Activated naive CD8-positive, alpha-beta T cell treated with anti-CD3 and anti-CD28 coated beads, Interleukin-2, amount 10 ng/mL, durations not matched to agents 7 days and 5 days (primary cell): ENCODE data around the gene GNB1. TPM values are rescaled to one million over a fixed set of nuclear protein-coding genes. Genes with fewer than 3 reads are reported as not detected.

ENCODE experiments used
- ATAC-seq: fragments of 150-1000 bp; cut with Tn5 transposase; one replicate; pipeline ENCODE4 v1.10.0; 2021; ENCODE audit warnings: low read depth, moderate library complexity
- POLR2A ChIA-PET: fragments of 350-600 bp; sonication (Branson Sonifier 250); formaldehyde crosslinking; loops from one replicate; lab custom pipeline; 2021; ENCODE audit warnings: antibody characterized with exemption; lab: Charles Lee
- DNase-seq: peaks from one replicate; pipeline ENCODE4 v3.0.0; 2021
- H3K27ac Mint-ChIP-seq: one replicate; pipeline ENCODE4 v1.8.0; 2022; ENCODE audit warnings: mild to moderate bottlenecking, mixed read lengths
- H3K27me3 Mint-ChIP-seq: one replicate; pipeline ENCODE4 v1.8.0; 2022; ENCODE audit warnings: mild to moderate bottlenecking, moderate library complexity, mixed read lengths
- H3K36me3 Mint-ChIP-seq: one replicate; pipeline ENCODE4 v1.8.0; 2021; ENCODE audit warnings: mild to moderate bottlenecking, mixed read lengths
- H3K4me1 Mint-ChIP-seq: one replicate; pipeline ENCODE4 v1.8.0; 2021; ENCODE audit warnings: mixed read lengths
- H3K4me3 Mint-ChIP-seq: one replicate; pipeline ENCODE4 v1.8.0; 2022; ENCODE audit warnings: mild to moderate bottlenecking, moderate library complexity, mixed read lengths
- H3K9me3 Mint-ChIP-seq: one replicate; pipeline ENCODE4 v1.8.0; 2021; ENCODE audit warnings: mixed read lengths
- total RNA-seq, 2 experiments: library from RNA; stranded (reverse); gene quantifications; one replicate each; pipeline ENCODE4 v1.2.3, GENCODE V29; 2021

GNB1 gene
- total RNA-seq, 2 experiments from 2014 or later = 353 to 372 TPM

DNA sequence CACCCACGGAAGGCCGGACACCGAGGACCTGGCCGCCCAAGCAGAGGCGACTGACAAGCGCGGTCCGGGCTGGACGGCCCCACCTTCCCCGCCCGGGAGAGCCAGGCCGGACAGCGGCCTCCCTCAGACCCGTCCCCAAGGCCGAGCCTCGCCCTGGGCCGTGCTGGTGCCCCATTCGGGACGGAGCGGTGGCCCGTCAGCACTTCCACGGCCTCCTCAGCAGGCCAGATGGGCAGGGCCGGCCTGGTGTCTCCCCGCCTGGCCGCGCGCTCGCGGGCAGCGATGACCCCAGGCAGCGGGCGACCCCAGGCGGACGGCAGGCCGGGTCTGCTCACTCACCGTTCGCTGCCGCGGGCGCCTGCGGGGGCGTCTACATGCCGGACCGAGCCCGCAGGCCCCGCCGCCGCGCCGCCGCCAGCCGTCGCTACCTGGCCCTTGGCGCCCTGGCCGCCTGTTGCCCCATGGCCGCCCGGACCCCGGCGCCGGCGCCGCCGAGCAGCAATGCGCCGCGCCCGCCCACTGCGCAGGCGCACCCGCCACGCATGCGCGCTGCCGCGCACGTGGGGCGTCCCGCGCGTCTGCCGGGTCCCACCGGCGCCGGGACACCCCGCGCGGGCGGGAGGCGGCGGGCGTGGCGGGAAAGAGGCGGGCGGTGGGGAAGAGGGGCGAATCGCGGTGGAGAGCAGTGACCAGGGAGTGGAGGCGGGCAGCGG, 112.8 kb downstream of the GNB1 start, which contains the start of gene NADK:
Gene NADK, minus strand, starts transcription at position 521 of the 713 bp plus-strand sequence. CDS start 13,064 bp downstream, outside the sequence.
- POLR2A ChIA-PET = interaction anchor here (1.5 to 4.0 kb wide), 5 partner anchors 9 to 129 kb away, joined by 4 to 38 read pairs (median 5); partner anchors contain the start of gene CDK11A
- no peaks in the 10 kb centered on the region for H3K27me3 Mint-ChIP-seq
- no peaks in the 10 kb centered on the region for H3K9me3 Mint-ChIP-seq
- ATAC-seq = peak; percentile 53
- H3K4me1 Mint-ChIP-seq = peaks cover 52% of the 10 kb centered on the region
- peaks cover 6% of the 10 kb centered on the region for H3K36me3 Mint-ChIP-seq
- peak within 1 kb of the TSS; percentile 96 for H3K27ac Mint-ChIP-seq
- peak within 1 kb of the TSS; percentile 87 for H3K4me3 Mint-ChIP-seq
- peak; percentile 95 for DNase-seq

DNA sequence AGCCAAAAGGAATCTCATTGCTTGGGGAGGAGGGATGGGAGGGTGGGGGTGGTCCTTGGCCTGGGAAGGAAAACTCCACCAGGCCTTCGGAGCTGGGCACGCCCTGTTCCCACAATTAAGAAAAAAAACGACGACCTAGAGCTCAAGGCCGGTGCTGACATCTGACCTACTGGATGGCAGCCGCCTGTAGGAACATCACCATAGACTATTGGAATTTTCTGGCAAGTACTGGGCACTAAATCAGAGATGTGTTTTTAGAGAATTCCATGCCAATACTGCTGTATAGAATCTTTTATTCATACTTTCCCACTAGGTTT, 113.3 kb downstream of the GNB1 start:
- POLR2A ChIA-PET = interaction anchor here (0.5 to 4.0 kb wide), 8 partner anchors 22 to 417 kb away, joined by 3 to 38 read pairs (median 4); partner anchors contain the start of gene CDK11A

DNA sequence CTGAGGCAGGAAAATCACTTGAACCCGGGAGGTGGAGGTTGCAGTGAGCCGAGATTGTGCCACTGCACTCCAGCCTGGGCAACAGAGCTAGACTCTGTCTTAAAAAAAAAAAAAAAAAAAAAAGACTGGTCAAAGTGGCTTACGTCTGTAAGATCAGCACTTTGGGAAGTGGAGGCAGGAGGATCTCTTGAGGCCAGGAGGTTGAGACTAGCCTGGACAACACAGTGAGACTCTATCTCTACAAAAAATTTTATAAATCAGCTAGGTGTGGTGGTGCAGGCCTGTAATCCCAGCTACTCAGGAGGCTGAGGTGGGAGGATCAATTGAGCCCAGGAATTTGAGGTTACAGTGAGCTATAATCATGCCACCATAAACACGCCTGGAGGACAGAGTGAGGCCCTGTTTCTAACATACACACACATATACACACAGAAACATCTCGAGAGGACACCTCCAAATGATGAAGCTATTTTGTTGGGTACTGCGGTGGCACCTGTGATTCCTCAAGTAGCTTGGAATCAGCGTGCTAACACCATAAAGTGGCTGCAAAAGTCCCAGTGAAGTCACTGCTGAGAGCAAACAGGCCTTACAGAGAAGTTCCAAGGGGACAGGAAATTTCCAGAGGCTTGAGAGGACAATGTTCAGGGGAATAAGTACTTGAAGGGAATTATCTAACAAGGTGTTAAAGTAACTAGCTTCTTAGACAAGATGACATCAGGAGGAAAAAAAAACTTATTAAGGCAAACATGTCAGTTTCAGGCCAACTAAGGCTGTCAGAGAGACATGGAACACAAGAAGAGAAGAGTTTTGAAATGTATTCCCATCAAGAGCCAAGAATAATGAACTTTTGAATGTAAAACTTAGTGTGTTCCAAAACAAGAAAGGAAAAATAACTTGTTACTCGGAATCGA, 114.0 kb downstream of the GNB1 start:
- ATAC-seq (no peak), DNase-seq (no peak)
- Mint-ChIP-seq H3K9me3 (no peaks in the 10 kb centered on the region), H3K36me3 (peaks cover 14% of the 10 kb centered on the region), H3K27me3 (no peaks in the 10 kb centered on the region), H3K4me3 (peak overlapping the region; percentile 82), H3K4me1 (peaks cover 48% of the 10 kb centered on the region), H3K27ac (peak overlapping the region; percentile 71)
- POLR2A ChIA-PET = interaction anchor here (0.5 to 4.0 kb wide), 10 partner anchors 11 to 417 kb away, joined by 3 to 38 read pairs (median 4); no protein-coding TSS in a partner anchor

More for the DNA sequence above, 113.3 kb downstream of the GNB1 start:
- peak overlapping the region; percentile 75 for H3K27ac Mint-ChIP-seq
- H3K4me3 Mint-ChIP-seq = peak overlapping the region; percentile 82
- no peaks in the 10 kb centered on the region for H3K9me3 Mint-ChIP-seq
- no peak for DNase-seq
- ATAC-seq = no peak
- peaks cover 8% of the 10 kb centered on the region for H3K36me3 Mint-ChIP-seq
- H3K4me1 Mint-ChIP-seq = peaks cover 48% of the 10 kb centered on the region
- no peaks in the 10 kb centered on the region for H3K27me3 Mint-ChIP-seq

DNA sequence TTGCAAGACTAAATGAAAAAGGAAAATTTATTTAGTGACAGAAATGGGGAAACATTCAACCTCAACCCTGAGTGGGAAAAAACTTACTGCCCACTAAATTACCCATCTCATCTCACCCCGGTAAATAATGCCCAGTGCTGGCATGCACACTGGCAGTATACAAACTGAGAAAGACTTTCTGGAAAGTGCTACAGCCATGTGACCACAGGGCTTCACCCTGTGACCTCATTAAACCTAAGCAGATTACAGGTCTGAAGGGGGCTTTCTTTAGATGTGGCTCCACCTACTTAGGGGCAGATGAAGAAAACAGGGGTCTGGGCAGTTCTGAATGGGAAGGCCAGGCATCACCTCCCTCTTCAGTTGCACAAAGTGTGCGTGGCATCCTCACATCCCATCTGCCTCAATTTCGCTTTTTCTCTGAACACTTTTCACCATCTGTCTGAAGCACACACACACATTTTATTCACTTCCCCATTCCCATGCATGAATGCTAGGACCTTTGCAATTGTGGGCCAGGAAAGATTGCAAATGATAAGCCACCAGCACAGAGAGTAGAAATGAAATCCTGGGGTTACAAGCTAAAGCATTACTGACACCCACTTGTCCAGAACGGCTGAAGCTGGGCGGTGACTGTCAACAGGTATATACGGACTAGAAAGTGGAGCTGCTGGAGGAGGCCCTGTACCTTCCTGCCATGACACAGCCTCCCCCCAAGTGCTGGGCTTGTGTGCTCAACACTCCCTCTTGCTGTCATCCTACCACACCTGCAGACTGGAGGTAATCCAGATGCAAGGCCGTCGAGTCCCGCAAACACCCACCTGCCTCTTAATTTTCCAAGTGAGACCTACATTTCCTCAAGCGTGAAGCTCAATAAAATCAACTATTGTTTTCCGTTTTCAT, 115.3 kb downstream of the GNB1 start:
- peaks cover 4% of the 10 kb centered on the region for H3K9me3 Mint-ChIP-seq
- H3K27me3 Mint-ChIP-seq = no peaks in the 10 kb centered on the region
- H3K4me3 Mint-ChIP-seq = peak overlapping the region; percentile 53
- H3K27ac Mint-ChIP-seq = peak overlapping the region; percentile 76
- H3K36me3 Mint-ChIP-seq = peaks cover 24% of the 10 kb centered on the region
- ATAC-seq = no peak
- DNase-seq = no peak
- H3K4me1 Mint-ChIP-seq = peaks cover 36% of the 10 kb centered on the region
- POLR2A ChIA-PET = interaction anchor here (0.5 to 0.7 kb wide), 2 partner anchors 10 to 129 kb away, joined by 3 read pairs; no protein-coding TSS in a partner anchor

DNA sequence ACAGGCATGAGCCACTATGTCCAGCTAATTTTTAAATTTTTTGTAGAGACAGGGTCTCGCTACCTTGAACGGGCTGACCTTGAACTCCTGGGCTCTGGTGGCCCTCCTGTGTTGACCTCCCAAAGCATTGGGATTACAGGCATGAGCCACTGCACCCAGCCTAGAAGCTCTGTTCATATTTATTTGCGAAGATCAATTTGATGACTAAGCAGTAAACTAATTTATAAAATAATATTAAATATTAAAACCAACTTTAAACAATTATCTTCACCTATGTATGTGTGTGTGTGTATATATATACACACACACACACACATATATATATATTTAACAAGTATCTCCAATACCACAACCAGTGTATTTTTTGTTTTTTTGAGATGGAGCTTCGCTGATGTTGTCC, 117.0 kb downstream of the GNB1 start:
- no peak for DNase-seq
- POLR2A ChIA-PET = interaction anchor here (1.1 kb wide), 1 partner anchor 135 kb away, joined by 4 read pairs; no protein-coding TSS in a partner anchor
- ATAC-seq = no peak
- no peak overlapping the region for H3K4me3 Mint-ChIP-seq
- H3K4me1 Mint-ChIP-seq = peaks cover 23% of the 10 kb centered on the region
- peaks cover 6% of the 10 kb centered on the region for H3K9me3 Mint-ChIP-seq
- H3K27me3 Mint-ChIP-seq = no peaks in the 10 kb centered on the region
- H3K27ac Mint-ChIP-seq = no peak overlapping the region
- H3K36me3 Mint-ChIP-seq = peaks cover 37% of the 10 kb centered on the region

DNA sequence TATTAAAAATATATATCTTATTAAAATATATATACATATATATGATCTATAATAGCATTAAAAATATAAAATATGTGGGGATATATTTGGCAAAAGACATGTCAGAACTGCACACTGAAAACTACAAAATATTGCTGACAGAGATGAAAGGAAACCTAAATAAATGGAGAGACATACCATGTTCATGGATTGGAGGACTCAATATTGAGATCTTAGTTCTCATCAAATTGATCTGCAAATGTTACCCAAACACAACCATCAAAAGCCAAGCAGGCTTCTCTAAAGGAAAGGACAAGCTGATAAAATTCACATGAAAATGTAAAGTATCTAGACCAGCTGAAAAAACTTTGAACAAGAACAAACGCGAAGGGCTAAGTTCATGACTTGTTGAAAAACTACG, 119.8 kb downstream of the GNB1 start:
- H3K4me3 Mint-ChIP-seq = no peak overlapping the region
- no peaks in the 10 kb centered on the region for H3K27me3 Mint-ChIP-seq
- DNase-seq (no peak), ATAC-seq (no peak)
- no peak overlapping the region for H3K27ac Mint-ChIP-seq
- H3K4me1 Mint-ChIP-seq = peaks cover 18% of the 10 kb centered on the region
- H3K9me3 Mint-ChIP-seq = peaks cover 11% of the 10 kb centered on the region
- POLR2A ChIA-PET = no interaction called here
- H3K36me3 Mint-ChIP-seq = peaks cover 52% of the 10 kb centered on the region

DNA sequence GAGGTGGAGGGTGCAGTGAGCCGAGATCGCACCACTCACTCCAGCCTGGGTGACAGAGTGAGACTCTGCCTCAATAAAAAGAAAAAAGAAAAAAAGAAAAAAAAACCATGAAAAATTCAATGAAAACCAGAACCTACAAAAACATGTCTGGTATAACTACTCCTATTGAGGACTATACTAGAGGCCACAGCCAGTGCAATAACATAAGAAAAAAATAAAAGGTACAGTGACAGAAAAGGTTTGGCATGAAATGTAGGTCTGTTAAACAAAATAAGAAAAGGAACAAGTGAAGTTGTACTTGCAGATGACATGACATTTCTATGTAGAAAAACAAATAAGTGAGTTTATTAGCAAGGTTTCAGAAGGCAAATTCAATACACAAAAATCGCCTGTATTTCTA, 120.8 kb downstream of the GNB1 start:
- Mint-ChIP-seq H3K27me3 (no peaks in the 10 kb centered on the region), H3K4me3 (no peak overlapping the region), H3K9me3 (peaks cover 11% of the 10 kb centered on the region), H3K27ac (no peak overlapping the region), H3K4me1 (peaks cover 8% of the 10 kb centered on the region), H3K36me3 (peaks cover 49% of the 10 kb centered on the region)
- DNase-seq (no peak), ATAC-seq (no peak)
- POLR2A ChIA-PET = no interaction called here

DNA sequence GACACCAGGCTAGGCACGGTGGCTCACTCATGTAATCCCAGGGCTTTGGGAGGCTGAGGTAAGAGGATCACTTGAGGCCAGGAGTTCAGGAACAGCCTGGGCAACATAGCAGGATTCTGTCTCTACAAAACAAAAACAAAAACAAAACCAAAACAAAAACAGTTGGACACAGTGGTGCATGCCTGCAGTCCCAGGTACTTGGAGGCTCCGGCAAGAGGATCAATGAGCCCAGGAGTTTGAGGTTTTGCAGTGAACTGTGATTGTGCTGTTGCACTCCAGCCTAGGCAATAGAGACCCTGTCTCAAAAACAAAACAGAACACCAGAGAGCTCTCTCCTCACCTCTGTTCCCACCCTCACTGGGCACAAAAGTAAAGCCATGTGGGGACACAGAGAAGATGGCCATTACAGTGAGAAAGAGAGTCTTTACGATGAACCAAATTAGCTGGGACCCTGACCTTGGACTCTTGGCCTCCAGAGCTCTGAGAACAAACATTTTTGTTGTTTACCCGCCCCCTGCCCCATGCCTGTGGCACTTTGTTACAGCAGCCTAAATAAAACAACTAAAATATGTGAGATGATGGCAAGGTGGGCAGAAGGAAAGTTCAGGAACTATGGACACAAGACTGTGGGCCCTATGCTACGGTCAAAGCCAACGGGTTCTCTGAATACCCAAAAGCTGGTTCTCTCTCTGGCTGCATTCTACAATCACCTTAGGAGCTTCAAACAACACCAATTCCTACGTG, 122.5 kb downstream of the GNB1 start:
- Mint-ChIP-seq H3K27ac (no peak overlapping the region), H3K4me3 (no peak overlapping the region), H3K27me3 (no peaks in the 10 kb centered on the region), H3K36me3 (peaks cover 50% of the 10 kb centered on the region), H3K4me1 (peaks cover 7% of the 10 kb centered on the region), H3K9me3 (peaks cover 11% of the 10 kb centered on the region)
- DNase-seq (no peak), ATAC-seq (no peak)
- POLR2A ChIA-PET = interaction anchor here (1.1 kb wide), 1 partner anchor 11 kb away, joined by 6 read pairs; no protein-coding TSS in a partner anchor

DNA sequence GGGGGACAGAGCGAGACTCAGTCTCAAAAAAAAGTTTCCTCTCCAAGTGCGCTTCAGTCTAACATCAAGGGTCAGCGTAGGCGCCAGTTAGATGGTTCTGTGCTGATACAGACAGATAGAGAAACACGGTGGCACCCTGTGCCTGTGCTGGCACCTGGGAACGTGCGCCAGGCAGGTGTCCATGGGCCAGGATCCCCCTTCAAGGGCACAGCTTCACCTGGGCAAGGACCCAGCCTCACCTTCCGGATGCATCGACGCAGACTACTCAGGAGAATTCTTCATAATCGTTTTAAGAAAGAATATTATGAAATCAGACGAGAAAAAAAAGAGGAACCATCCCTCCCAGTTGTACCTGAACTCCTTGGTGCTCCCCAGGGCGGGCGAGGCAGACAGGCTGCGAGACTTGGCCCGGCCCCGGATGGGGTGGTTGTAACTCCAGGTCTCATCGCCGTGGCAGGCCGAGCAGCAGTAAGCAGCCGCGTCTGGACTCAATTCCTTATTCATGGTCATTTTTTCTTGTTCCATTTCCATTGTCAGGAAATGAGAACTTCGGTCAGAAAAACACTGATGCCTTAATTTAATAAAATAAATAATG, 125.9 kb downstream of the GNB1 start:
- no peak overlapping the region for H3K27ac Mint-ChIP-seq

DNA sequence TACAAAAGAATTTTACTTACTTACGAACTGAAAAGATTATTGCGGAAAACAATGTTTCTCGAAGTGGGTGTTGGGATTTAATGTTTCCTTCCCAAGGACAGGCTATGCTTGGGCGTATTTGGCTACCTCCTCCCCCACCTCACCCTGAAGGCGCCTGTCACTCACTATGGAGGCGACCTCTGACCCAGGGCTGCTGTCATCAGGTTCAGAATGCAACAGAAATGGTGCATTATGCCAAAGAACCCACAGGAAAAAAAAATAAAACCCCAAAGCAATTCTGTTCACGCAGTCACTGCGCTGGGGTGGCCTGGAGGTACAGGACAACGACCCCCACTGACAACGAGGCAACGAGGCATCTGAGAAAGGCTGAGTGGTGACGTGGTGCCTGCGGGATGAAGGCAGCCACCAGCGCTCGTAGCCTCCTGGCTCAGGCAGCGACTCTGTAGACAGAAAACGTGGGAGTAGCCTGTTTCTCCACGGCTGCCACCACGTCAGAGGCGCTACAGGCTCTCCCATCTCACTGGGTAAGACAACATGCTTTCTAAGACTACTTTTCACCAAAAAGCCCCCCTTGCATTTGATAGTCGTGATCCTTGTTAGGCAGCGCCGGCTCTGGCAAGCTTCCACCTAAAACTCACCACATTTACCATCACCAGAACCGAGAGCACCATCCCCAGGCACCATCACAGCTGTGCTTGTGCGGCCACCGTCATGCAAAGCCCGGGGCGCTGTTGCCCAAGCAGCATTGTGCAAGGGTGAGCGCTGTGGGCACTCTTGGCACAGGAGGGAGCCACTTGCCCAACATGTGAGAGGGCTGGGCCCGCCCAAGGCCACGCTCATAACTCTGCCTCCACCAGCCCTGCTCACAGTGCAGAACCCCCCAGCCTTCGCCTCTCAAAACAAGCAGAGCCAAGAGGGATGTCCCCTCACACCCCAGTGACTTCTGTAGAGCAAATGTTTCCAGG, 126.9 kb downstream of the GNB1 start:
- Mint-ChIP-seq H3K27me3 (no peaks in the 10 kb centered on the region), H3K36me3 (peaks cover 26% of the 10 kb centered on the region), H3K27ac (no peak overlapping the region), H3K4me1 (peaks cover 6% of the 10 kb centered on the region), H3K4me3 (no peak overlapping the region), H3K9me3 (peaks cover 5% of the 10 kb centered on the region)
- POLR2A ChIA-PET = no interaction called here
- ATAC-seq = no peak
- DNase-seq = no peak

More for the DNA sequence above, 125.9 kb downstream of the GNB1 start:
- DNase-seq (no peak), ATAC-seq (no peak)
- Mint-ChIP-seq H3K36me3 (peaks cover 34% of the 10 kb centered on the region), H3K4me3 (no peak overlapping the region), H3K27me3 (no peaks in the 10 kb centered on the region), H3K4me1 (peaks cover 6% of the 10 kb centered on the region), H3K9me3 (peaks cover 5% of the 10 kb centered on the region)
- POLR2A ChIA-PET = no interaction called here
